HepG2 (cell line): ENCODE results near the gene HNF1B. TPM values are rescaled to one million over a fixed set of nuclear protein-coding genes. Genes with fewer than 3 reads are reported as not detected.

Experiments used
- ATAC-seq: fragments of 200-7000 bp; cut with Tn5 transposase; 3 replicates; pipeline ENCODE4 v1.9.1; 2020; ENCODE audit warnings: mild to moderate bottlenecking, moderate library complexity
- BruUV-seq: library from RNA; stranded (reverse); fragments of 400-500 nt; replicated peaks from 2 replicates; lab custom pipeline; 2021; lab: Mats Ljungman, UMichigan
- CTCF ChIA-PET: fragments of 300-600 bp; formaldehyde crosslinking; extraction: SDS; loops from one replicate; lab custom pipeline; 2021; ENCODE audit warnings: low total read pairs, inconsistent platforms, low intra/inter-chr PET ratio; lab: Yijun Ruan, JAX
- POLR2A ChIA-PET: fragments of 350-600 bp; sonication (Branson Sonifier 250); formaldehyde crosslinking; loops from one replicate; lab custom pipeline; 2020; ENCODE audit warnings: antibody characterized with exemption, inconsistent platforms; lab: Yijun Ruan, JAX
- DNase-seq: peaks from one replicate; pipeline ENCODE4 v3.0.0-alpha.2; 2015; ENCODE audit warnings: low spot score
- FAIRE-seq: peaks from 3 replicates; lab custom pipeline; 2011; peaks lifted over from hg19 to GRCh38; lab: Jason Lieb, UNC
- H2AFZ ChIP-seq: one replicate; pipeline ENCODE4 v1.6.1; 2011; ENCODE audit warnings: low read length, inconsistent platforms
- H3K27ac ChIP-seq: fragments of 300-600 bp; 3 replicates; pipeline ENCODE4 v1.8.0; 2011; ENCODE audit warnings: mixed run types, mild to moderate bottlenecking, mixed read lengths, low read length, inconsistent platforms; ENCODE audit not compliant: insufficient read depth; ENCODE audit errors: extremely low read length
- H3K27me3 ChIP-seq, 2 experiments: fragments of 200-600 bp in 1 of 2; 2 replicates in 1 of 2; 3 replicates in 1 of 2; pipeline versions ENCODE4 v1.6.0 to v1.8.0; 2011; ENCODE audit warnings: low read length in 2 of 2, mild to moderate bottlenecking in 2 of 2, moderate library complexity in 2 of 2, inconsistent platforms in 1 of 2; ENCODE audit not compliant: insufficient read depth in 2 of 2, control insufficient read depth in 1 of 2
- H3K36me3 ChIP-seq, 2 experiments: fragments of 200-600 bp in 1 of 2; replicated peaks in 1 of 2; 2 replicates in 1 of 2; 3 replicates in 1 of 2; pipeline versions ENCODE4 v1.5.1 to v1.8.0; 2011; ENCODE audit warnings: low read length in 2 of 2, inconsistent platforms in 1 of 2; ENCODE audit not compliant: insufficient read depth in 2 of 2, control insufficient read depth in 1 of 2
- H3K4me1 ChIP-seq: 2 replicates; pipeline ENCODE4 v1.5.1; 2012; ENCODE audit warnings: low read length, inconsistent platforms; ENCODE audit not compliant: insufficient read depth
- H3K4me2 ChIP-seq: 2 replicates; pipeline ENCODE4 v1.6.0; 2011; ENCODE audit warnings: low read depth, low read length, inconsistent platforms
- H3K4me3 ChIP-seq, 3 experiments: fragments of 200-600 bp in 1 of 3; sonication (generic), shearing (Covaris generic) in 1 of 3; replicated peaks in 1 of 3; 2 replicates each; pipeline ENCODE4 v1.5.1; 2011 to 2016; ENCODE audit warnings: low read length in 3 of 3, inconsistent platforms in 2 of 3, low read depth in 2 of 3, mild to moderate bottlenecking in 2 of 3, control low read depth in 1 of 3, mixed read lengths in 1 of 3; ENCODE audit not compliant: insufficient read depth in 1 of 3
- H3K79me2 ChIP-seq: one replicate; pipeline ENCODE4 v1.6.1; 2011; ENCODE audit warnings: low read length, inconsistent platforms; ENCODE audit not compliant: insufficient read depth
- H3K9ac ChIP-seq: 2 replicates; pipeline ENCODE4 v1.6.0; 2011; ENCODE audit warnings: mild to moderate bottlenecking, low read depth, low read length, inconsistent platforms; ENCODE audit not compliant: insufficient read depth
- H3K9me3 ChIP-seq: 2 replicates; pipeline ENCODE4 v1.5.1; 2012; ENCODE audit warnings: mild to moderate bottlenecking, low read length
- H4K20me1 ChIP-seq: 2 replicates; pipeline ENCODE4 v1.6.0; 2011; ENCODE audit warnings: inconsistent platforms, mild to moderate bottlenecking, low read length, moderate library complexity; ENCODE audit not compliant: insufficient read depth
- ARNTL ChIP-seq: sonication (generic); formaldehyde crosslinking; IDR thresholded peaks from 2 replicates; pipeline ENCODE4 v1.4.0; 2020; ENCODE audit warnings: mild to moderate bottlenecking, missing genetic modification reagents
- CBX2 ChIP-seq, 2 experiments: fragments of 200-600 bp in 1 of 2; sonication (generic); formaldehyde crosslinking in 1 of 2; IDR thresholded peaks; 2 replicates each; pipeline versions ENCODE4 v1.7.0 to v1.8.1; 2018 to 2022; ENCODE audit warnings: low read depth in 2 of 2, low read length in 1 of 2, mild to moderate bottlenecking in 1 of 2, missing genetic modification reagents in 1 of 2
- CCDC6 ChIP-seq: sonication (generic); formaldehyde crosslinking; IDR thresholded peaks from 2 replicates; pipeline ENCODE4 v1.8.1; 2022; ENCODE audit warnings: mild to moderate bottlenecking, missing genetic modification reagents, moderate library complexity
- EHMT2 ChIP-seq: fragments of 200-600 bp; sonication (generic); IDR thresholded peaks from 2 replicates; pipeline ENCODE4 v1.7.0; 2017; ENCODE audit warnings: antibody characterized with exemption, low read depth, low read length, borderline replicate concordance
- LCORL ChIP-seq, 2 experiments: fragments of 450-650 bp in 1 of 2; sonication (generic) in 1 of 2; formaldehyde crosslinking in 1 of 2; IDR thresholded peaks; 2 replicates each; pipeline versions ENCODE4 v1.5.0 to v1.6.1; 2017 to 2020; ENCODE audit warnings: antibody characterized with exemption in 1 of 2, missing genetic modification reagents in 1 of 2
- MED13 ChIP-seq: sonication (generic); formaldehyde crosslinking; IDR thresholded peaks from 2 replicates; pipeline ENCODE4 v1.5.0; 2020; ENCODE audit warnings: missing genetic modification reagents
- MXI1 ChIP-seq: IDR thresholded peaks from 3 replicates; pipeline ENCODE4 v1.6.1; 2012; ENCODE audit warnings: low read depth, low read length, inconsistent platforms, borderline replicate concordance
- RARA ChIP-seq: IDR thresholded peaks from 2 replicates; pipeline ENCODE4 v1.6.1; 2016; ENCODE audit warnings: missing genetic modification reagents, missing compliant biosample characterization
- RELA ChIP-seq: sonication (generic); formaldehyde crosslinking; IDR thresholded peaks from 2 replicates; pipeline ENCODE4 v1.4.0; 2020; ENCODE audit warnings: missing genetic modification reagents
- REPIN1 ChIP-seq: sonication (generic); formaldehyde crosslinking; IDR thresholded peaks from 2 replicates; pipeline ENCODE4 v1.8.0; 2022; ENCODE audit warnings: missing genetic modification reagents, low read depth, mild to moderate bottlenecking, borderline replicate concordance
- SALL1 ChIP-seq: sonication (generic); formaldehyde crosslinking; IDR thresholded peaks from 2 replicates; pipeline ENCODE4 v1.8.0; 2022; ENCODE audit warnings: mild to moderate bottlenecking, missing genetic modification reagents
- TCF7 ChIP-seq: sonication (generic); IDR thresholded peaks from 2 replicates; pipeline ENCODE4 v1.6.1; 2016; ENCODE audit warnings: antibody characterized with exemption, low read depth
- TEAD3 ChIP-seq: optimal IDR thresholded peaks from 2 replicates; pipeline ENCODE3; 2016; ENCODE audit warnings: borderline replicate concordance
- ZBTB38 ChIP-seq: sonication (generic); formaldehyde crosslinking; IDR thresholded peaks from 2 replicates; pipeline ENCODE4 v1.5.1; 2020; ENCODE audit warnings: mild to moderate bottlenecking, missing genetic modification reagents
- ZFP37 ChIP-seq: sonication (generic); formaldehyde crosslinking; IDR thresholded peaks from 2 replicates; pipeline ENCODE4 v1.4.0; 2020; ENCODE audit warnings: missing genetic modification reagents, borderline replicate concordance
- ZNF34 ChIP-seq: sonication (generic); formaldehyde crosslinking; IDR thresholded peaks from 2 replicates; pipeline ENCODE4 v1.4.0; 2020; ENCODE audit warnings: mild to moderate bottlenecking, missing genetic modification reagents, borderline replicate concordance
- ZNF367 ChIP-seq: sonication (generic); formaldehyde crosslinking; IDR thresholded peaks from 2 replicates; pipeline ENCODE4 v1.4.0; 2020; ENCODE audit warnings: missing genetic modification reagents, borderline replicate concordance
- ZNF441 ChIP-seq: sonication (generic); formaldehyde crosslinking; IDR thresholded peaks from 2 replicates; pipeline ENCODE4 v1.7.0; 2021; ENCODE audit warnings: missing genetic modification reagents, borderline replicate concordance
- ZNF816 ChIP-seq: sonication (generic); formaldehyde crosslinking; IDR thresholded peaks from 2 replicates; pipeline ENCODE4 v1.8.0; 2022; ENCODE audit warnings: missing genetic modification reagents, mild to moderate bottlenecking, borderline replicate concordance
- WGBS: methylation state at CpG from one replicate; pipeline ENCODE4 v1.1.6; 2017; ENCODE audit warnings: low lambda C conversion rate; 5-methylcytosine and 5-hydroxymethylcytosine counted together
- in situ Hi-C: cut with HindIII; loops from 2 replicates; pipeline ENCODE4 v1.10.0; 2017; ENCODE audit warnings: low pct_unique_long_range_greater_than_20kb; ENCODE audit not compliant: extremely low pct_ligation_motif_present
- intact Hi-C: fragments of 100-400 bp; cut with micrococcal nuclease; formaldehyde crosslinking; loops from one replicate; pipeline ENCODE4 v1.10.0; 2022; ENCODE audit not compliant: unreplicated experiment
- polyA plus RNA-seq, 8 experiments: library from polyadenylated mRNA; depleted of rRNA in 3 of 8; stranded (reverse) in 7 of 8; unstranded in 1 of 8; fragments of >200 nt; fragmentation: Illumina TruSeq in 4 of 8; extraction: Trizol in 4 of 8; gene quantifications; 2 replicates each; pipeline versions ENCODE4 v1.2.1 to v1.2.3, GENCODE V29; 2011 to 2016; ENCODE audit warnings: low read depth in 4 of 8, missing spikeins in 1 of 8, mixed read lengths in 1 of 8; ENCODE audit not compliant: insufficient read depth in 1 of 8
- total RNA-seq, 5 experiments: library from RNA; depleted of rRNA; stranded (reverse); fragments of >200 nt; fragmentation: Illumina TruSeq; extraction: Trizol; gene quantifications; 2 replicates each; pipeline ENCODE4 v1.2.3, GENCODE V29; 2016; ENCODE audit warnings: low read depth in 1 of 5
- TF ChIP-seq, protein P1 (sequence below): sonication (generic); formaldehyde crosslinking; IDR thresholded peaks from 2 replicates; pipeline ENCODE4 v1.5.1; 2020; ENCODE audit warnings: mild to moderate bottlenecking, missing genetic modification reagents, moderate library complexity

HNF1B gene
- total and polyA plus RNA-seq, 2 of the 13 experiments (the other 11 are each of a cell fraction or from before 2014, with no cell fraction given), result 1.9 to 5.3 TPM

DNA sequence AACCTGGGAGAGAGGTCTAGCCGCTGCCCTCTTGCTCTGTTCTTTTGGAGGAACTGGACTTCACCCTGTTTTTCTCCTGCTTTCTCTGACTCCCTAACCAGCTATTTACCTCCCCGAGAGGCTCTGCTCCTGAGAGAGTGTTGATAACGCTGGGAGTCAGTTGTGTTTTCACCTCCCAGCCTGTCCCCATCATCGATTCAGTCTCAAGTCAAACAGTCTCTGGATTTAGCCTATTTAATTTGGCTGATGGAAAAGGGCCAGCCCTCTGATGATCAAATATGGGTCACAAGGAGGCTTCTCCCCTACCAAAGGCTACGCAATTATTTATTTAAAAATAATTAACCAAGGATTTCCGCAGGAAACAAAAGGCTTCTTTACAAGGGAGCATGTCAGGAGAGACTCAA, 31.8 kb downstream of the HNF1B start (continued):
- TF ChIP-seq CBX2 (IDR thresholded peaks at IDR 0.05; ENCODE audit: low read depth, low read length) (no peak), CBX2 (CRISPR knock-in tag; IDR thresholded peaks at IDR 0.05; ENCODE audit: low read depth) (no peak), ZNF441 (CRISPR knock-in tag) (no peak), MED13 (no peak), REPIN1 (CRISPR knock-in tag) (peak; percentile 18; the same call in 1 of the 2 replicates), ZFP37 (CRISPR knock-in tag) (no peak), CCDC6 (CRISPR knock-in tag) (no peak), TCF7 (0 out of 2 replicates have a peak, but pooled peaks have one; percentile 16), RARA (CRISPR knock-in tag) (peak; percentile 34; the same call in 1 of the 2 replicates), RELA (CRISPR knock-in tag) (no peak), MXI1 (no peak), ZNF367 (CRISPR knock-in tag) (no peak), TEAD3 (CRISPR knock-in tag) (peak; percentile 47), EHMT2 (no peak), ZNF34 (CRISPR knock-in tag) (no peak)
- TF ChIP-seq, all 625 proteins: peak for 43

- H3K4me2 ChIP-seq, result peak overlapping the region; percentile 86; the same call in 1 of the 2 replicates
- 69% methylated on average over 6 of the region's 6 CpGs for WGBS
- H4K20me1 ChIP-seq, result no peaks in the 10 kb centered on the region
- no peaks in the 10 kb centered on the region for H3K79me2 ChIP-seq
- H3K9ac ChIP-seq, result peak overlapping the region; percentile 94
- no peaks in the 10 kb centered on the region for H3K27me3 ChIP-seq
- intact Hi-C loops (loop anchor here (5.0 kb wide), 1 partner anchor 121 kb away; no protein-coding TSS in a partner anchor), in situ Hi-C loops (no loop called here)
- DNase-seq (peak; percentile 23), FAIRE-seq (no peak), ATAC-seq (no peak)
- no TSS peak for BruUV-seq
- peak overlapping the region; percentile 99 for H3K27ac ChIP-seq
- ChIA-PET POLR2A (interaction anchor here (2.4 to 4.0 kb wide), 3 partner anchors 13 to 35 kb away, joined by 10 to 79 read pairs (median 13); partner anchors contain the start of gene HNF1B), CTCF (no interaction called here)
- H2AFZ ChIP-seq, result no peak overlapping the region
- no peaks in the 10 kb centered on the region for H3K36me3 ChIP-seq
- H3K4me3 ChIP-seq, result 0 out of 6 replicates have a peak overlapping the region, but pooled peaks of 1 of the 3 experiments have one; percentile 2
- no peaks in the 10 kb centered on the region for H3K9me3 ChIP-seq
- H3K4me1 ChIP-seq, result peaks cover 100% of the 10 kb centered on the region
- TF ChIP-seq MED13 (no peak), ARNTL (CRISPR knock-in tag) (0 out of 2 replicates have a peak, but pooled peaks have one; percentile 9), LCORL (IDR thresholded peaks at IDR 0.05) (no peak), LCORL (CRISPR knock-in tag; IDR thresholded peaks at IDR 0.05) (0 out of 2 replicates have a peak, but pooled peaks have one; percentile 27), ZNF816 (CRISPR knock-in tag) (no peak), SALL1 (CRISPR knock-in tag) (0 out of 2 replicates have a peak, but pooled peaks have one; percentile 30), ZBTB38 (CRISPR knock-in tag) (peak; percentile 38; the same call in 1 of the 2 replicates)
- TF ChIP-seq, protein P1, sequence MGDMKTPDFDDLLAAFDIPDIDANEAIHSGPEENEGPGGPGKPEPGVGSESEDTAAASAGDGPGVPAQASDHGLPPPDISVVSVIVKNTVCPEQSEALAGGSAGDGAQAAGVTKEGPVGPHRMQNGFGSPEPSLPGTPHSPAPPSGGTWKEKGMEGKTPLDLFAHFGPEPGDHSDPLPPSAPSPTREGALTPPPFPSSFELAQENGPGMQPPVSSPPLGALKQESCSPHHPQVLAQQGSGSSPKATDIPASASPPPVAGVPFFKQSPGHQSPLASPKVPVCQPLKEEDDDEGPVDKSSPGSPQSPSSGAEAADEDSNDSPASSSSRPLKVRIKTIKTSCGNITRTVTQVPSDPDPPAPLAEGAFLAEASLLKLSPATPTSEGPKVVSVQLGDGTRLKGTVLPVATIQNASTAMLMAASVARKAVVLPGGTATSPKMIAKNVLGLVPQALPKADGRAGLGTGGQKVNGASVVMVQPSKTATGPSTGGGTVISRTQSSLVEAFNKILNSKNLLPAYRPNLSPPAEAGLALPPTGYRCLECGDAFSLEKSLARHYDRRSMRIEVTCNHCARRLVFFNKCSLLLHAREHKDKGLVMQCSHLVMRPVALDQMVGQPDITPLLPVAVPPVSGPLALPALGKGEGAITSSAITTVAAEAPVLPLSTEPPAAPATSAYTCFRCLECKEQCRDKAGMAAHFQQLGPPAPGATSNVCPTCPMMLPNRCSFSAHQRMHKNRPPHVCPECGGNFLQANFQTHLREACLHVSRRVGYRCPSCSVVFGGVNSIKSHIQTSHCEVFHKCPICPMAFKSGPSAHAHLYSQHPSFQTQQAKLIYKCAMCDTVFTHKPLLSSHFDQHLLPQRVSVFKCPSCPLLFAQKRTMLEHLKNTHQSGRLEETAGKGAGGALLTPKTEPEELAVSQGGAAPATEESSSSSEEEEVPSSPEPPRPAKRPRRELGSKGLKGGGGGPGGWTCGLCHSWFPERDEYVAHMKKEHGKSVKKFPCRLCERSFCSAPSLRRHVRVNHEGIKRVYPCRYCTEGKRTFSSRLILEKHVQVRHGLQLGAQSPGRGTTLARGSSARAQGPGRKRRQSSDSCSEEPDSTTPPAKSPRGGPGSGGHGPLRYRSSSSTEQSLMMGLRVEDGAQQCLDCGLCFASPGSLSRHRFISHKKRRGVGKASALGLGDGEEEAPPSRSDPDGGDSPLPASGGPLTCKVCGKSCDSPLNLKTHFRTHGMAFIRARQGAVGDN (CRISPR knock-in tag), result peak; percentile 26; the same call in 1 of the 2 replicates
These were observed 33.7 kb downstream of the HNF1B start for GRCh38 chr17:37711113-37711512.
